ENCODE results near the gene HDAC9.

DNA sequence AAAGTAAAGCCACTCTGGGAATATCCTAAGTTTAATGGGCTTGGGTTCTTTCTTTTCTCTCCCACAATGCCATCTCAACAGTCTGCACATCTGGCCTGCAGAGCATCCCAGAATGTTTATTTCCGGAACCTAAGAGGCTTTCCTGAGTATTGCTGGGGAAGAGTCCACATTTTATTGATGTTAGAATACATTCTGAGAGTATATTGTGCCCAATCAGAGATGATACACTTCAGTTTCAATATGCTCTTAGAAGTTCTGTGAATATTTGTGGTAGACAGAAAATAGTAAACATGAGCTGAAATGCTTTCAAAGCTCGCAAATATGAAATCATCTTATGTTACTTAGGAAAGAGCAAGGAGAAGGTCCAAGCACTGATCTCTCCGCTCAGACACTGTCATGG is 421.3 kb downstream of the HDAC9 start:
- TF ChIP-seq, protein P1, sequence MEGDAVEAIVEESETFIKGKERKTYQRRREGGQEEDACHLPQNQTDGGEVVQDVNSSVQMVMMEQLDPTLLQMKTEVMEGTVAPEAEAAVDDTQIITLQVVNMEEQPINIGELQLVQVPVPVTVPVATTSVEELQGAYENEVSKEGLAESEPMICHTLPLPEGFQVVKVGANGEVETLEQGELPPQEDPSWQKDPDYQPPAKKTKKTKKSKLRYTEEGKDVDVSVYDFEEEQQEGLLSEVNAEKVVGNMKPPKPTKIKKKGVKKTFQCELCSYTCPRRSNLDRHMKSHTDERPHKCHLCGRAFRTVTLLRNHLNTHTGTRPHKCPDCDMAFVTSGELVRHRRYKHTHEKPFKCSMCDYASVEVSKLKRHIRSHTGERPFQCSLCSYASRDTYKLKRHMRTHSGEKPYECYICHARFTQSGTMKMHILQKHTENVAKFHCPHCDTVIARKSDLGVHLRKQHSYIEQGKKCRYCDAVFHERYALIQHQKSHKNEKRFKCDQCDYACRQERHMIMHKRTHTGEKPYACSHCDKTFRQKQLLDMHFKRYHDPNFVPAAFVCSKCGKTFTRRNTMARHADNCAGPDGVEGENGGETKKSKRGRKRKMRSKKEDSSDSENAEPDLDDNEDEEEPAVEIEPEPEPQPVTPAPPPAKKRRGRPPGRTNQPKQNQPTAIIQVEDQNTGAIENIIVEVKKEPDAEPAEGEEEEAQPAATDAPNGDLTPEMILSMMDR (IDR thresholded peaks at IDR 0.05) = no peak
- TF ChIP-seq ZFX (IDR thresholded peaks at IDR 0.05; ENCODE audit: borderline replicate concordance) = no peak

All from 22Rv1 (cell line).